Activated CD4-positive, alpha-beta T cell treated with anti-CD3 and anti-CD28 coated beads for 1 hour (primary cell): Measurements from ENCODE around the gene KDM2B.

ENCODE experiments used
- DNase-seq: peaks from one replicate; pipeline ENCODE4 v3.0.0-alpha.2; 2020

The KDM2B gene

DNA sequence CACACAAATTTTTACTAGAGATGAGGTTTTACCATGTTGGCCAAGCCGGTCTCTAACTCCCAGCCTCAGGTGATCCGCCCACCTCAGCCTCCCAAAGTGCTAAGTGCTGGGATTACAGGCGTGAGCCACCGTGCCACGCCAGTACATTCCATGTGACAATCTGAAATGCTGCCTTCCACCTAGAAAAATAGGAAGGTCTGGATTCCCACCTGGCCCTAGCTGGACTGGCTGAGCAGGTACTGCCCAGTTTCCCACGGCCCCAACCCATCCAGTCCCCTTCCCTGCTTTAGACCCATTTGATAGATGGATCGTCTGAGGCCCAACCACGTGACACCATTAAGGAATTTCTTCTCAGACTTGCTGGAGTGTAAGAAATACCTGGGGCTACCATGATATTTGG, 55.4 kb downstream of the KDM2B start:
- no peak for DNase-seq

GRCh38 chr12:121524196-121524916, 56.5 kb downstream of the KDM2B start:
- no peak for DNase-seq

GRCh38 chr12:121523741-121524140, 57.1 kb downstream of the KDM2B start:
- DNase-seq, result no peak

GRCh38 chr12:121522971-121523370, 57.9 kb downstream of the KDM2B start:
- DNase-seq, result no peak

GRCh38 chr12:121520586-121521086, 60.2 kb downstream of the KDM2B start:
- no peak for DNase-seq

DNA sequence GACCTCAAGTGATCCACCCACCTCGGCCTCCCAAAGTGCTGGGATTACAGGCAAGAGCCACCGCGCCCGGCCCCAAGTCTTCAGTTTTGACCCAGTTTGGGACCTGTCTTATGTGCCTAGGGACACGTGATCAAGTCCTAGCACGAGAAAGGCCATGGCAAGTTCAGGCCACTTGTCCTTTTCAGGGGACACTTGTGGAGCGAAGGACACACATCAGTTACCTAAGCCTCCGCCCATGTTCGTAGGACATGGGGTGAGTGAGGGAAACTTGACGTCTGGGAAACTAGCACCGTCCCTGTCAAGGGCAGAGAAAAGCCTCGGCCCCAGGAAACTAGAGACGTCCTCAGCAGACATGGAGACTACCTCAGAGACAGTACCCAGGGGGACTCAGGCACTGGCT, 60.7 kb downstream of the KDM2B start:
- DNase-seq, result no peak

GRCh38 chr12:121519227-121519626, 61.6 kb downstream of the KDM2B start:
- DNase-seq, result no peak

DNA sequence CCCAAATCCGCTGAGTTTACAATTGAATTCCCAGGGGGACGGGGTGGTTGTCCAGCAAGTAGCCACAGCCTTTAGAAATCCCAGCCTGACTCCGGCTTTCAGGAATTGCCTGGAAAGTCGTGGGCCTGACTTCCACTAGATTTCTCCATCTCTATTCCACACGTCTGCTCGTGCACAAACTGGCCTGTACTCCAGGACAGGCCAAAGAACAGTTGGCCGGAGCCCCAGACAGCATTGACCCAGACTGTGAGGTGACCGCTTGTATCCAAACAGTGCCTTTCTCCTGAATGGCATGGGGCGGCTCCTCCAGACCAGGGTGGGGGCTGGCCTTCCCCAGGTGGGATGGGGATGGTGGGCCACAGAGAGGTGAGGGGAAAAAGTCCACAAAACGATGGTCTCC, 62.2 kb downstream of the KDM2B start:
- no peak for DNase-seq

- DNase-seq, result no peak
Measured at GRCh38 chr12:121516437-121517011, 64.3 kb downstream of the KDM2B start.

GRCh38 chr12:121515615-121516014, 65.2 kb downstream of the KDM2B start:
- DNase-seq, result no peak

DNA sequence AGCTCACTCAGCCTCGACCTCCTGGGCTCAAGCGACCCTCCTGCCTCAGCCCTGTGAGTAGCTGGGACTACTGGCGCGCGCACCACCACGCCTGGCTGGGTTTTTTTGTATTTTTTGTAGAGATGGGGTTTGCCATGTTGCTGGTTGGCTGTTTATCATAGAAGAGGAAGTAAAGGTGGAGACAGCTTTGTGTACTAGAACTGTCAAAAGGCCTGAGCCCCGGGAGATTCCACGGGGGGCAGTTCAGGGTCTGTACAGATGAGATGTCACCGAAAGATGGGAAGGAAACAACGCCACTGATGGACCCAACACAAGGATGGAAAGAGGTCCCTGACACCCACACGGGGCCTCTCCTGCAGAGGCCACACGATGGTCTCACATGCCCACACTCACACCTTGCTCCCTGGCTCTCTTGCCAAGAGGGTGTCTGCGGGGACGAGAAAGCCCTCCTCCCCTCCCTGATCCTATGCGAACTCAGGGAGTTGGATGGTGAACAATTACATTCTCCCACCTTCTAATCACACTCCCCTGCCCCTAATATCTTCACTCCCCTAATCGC, 66.6 kb downstream of the KDM2B start:
- no peak for DNase-seq

DNA sequence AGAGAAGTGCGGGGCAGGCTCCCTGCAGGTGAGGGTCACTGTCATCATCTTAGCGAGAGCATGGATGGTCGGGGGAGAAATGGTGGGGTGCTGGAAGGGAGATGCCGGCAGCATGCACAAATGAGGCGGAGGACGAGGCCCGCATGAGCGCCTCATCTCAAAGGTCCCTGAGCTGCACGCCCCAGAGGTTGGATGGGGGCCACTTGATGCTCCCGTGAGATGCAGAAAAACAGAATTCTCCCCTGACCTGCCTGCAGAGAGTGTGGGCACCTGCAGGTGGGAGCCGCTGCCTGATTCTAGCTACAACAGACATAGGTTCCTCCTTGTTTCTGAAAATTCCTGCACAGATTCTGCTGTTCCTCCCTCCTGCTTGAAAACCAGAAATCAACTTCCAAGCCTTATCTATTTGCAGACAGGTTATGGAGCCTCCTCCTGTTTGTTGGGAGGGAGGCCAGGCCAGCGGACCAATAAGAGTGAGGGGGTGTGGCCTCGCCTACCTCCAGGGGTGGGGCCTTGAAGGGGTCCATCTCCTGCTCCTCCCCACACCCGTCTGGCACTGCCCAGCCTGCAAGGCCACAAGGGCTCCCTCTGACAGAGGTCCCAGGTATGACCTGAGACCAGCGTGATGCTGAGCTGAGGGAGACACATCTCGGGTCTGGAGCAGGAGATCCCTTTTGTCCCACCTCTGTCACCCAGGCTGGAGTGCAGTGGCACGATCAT, 67.2 kb downstream of the KDM2B start:
- DNase-seq, result no peak

DNA sequence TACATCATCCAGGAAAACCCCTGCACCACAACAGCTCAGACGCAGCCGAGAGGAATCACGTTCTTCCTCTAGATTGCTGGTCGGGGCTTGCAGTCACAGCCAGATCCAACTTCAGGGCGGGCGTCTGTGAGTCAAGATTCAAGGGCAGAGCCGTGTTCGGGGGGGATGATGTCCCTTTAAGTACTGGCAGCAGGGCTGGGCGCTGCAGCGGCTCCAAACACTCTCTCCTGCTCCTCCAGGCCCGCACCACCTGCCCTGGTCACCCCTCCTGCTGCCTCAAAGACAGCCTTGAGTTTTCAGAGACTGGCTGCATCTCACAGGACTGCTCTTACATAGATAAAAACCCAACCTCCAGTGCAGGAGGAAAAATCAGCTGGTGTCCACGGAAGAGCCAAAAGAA, 68.3 kb downstream of the KDM2B start:
- no peak for DNase-seq

- no peak for DNase-seq
Measured at GRCh38 chr12:121511916-121512315, 68.9 kb downstream of the KDM2B start.

GRCh38 chr12:121509339-121509738, 71.5 kb downstream of the KDM2B start:
- DNase-seq, result no peak

- DNase-seq, result no peak
Measured at GRCh38 chr12:121508533-121508932, 72.3 kb downstream of the KDM2B start.

GRCh38 chr12:121507984-121508383, 72.8 kb downstream of the KDM2B start:
- DNase-seq, result no peak

DNA sequence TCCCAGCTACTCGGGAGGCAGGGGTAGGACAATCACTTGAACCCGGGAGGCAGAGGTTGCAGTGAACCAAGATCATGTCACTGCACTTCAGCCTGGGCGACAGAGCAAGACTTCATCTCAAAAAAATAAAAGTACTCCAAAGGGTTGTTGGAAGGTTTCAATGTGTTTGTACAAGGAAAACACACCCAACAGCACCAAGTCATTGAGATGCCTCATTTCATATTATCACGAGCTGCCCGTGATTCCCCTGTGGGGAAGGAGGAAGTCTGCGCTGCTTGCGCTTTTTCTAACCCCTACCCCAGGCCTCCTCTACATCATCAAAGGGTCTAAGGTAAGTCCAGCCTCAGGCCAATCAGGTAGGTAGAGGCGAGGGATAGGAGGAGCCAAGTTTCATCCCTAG, 73.6 kb downstream of the KDM2B start:
- no peak for DNase-seq

DNA sequence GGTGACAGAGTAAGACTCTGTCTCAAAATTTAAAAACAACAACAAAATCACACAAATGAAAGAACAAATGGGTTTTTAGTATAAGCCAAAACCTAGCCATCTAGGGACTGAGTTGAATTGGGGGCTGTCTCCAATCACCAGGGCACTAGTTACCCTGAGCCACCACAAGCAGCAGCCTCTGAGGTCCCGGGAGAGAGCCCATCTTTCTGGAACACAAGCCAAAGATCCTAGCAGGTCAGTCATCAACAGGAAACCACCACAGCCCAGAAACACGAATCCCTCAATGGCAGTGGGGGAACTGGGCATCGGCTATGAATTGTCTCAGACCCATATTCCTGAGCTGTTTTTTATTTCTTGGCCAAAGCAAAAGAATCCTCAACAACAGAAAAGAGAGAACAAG, 75.3 kb downstream of the KDM2B start:
- no peak for DNase-seq

DNA sequence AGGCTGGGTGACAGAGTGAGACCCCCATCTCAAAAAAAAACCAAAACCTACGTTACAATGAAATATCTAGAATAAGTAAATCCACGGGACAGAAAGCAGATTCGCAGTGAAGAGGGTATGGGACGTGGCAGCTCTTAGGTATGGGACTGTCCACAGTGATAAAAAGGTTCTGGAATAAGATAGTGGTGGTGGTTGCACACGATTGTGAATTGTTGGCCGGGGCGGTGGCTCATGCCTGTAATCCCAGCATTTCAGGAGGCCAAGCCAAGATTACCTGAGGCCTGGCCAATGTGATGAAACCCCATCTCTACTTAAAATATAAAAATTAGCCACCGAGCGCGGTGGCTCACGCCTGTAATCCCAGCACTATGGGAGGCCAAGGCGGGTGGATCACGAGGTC, 76.3 kb downstream of the KDM2B start:
- DNase-seq, result no peak

DNA sequence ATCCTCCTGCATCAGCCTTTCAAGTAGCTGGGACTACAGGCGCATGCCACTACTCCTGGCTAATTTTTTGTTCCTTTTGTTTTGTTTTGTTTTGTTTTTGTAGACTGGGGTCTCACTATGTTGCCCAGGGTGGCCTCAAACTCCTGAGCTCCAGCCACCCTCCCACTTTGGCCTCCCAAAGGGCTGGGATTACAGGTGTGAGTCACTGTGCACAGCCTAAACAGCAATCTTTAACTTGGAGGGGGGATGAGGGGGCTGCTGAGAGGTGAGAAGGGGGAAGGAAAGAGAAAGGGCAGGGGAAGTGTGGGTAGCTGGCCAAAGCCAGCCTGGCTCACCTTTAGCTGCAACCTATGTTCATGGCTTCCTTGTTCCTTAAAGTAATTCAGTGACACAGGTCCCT, 77.4 kb downstream of the KDM2B start:
- no peak for DNase-seq

DNA sequence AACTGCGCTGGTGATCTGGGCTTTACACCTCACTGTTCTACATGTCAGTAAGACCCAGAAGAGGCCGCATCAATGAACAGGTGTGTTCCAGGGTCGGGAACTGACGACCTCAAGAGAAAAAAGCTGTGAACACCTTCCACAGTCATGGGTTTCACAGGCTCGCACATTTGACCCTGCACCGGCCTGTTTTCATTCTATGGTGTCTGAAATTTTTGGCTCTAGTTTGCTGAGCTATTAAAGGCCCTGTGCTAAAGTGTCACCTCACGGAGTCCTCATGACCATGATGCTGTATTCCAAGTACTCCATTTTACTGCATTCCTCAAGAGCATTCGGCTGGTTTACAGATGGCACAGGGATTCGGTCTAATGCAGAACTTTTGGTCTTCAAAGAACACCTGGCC, 78.9 kb downstream of the KDM2B start:
- DNase-seq, result no peak

- DNase-seq, result peak; percentile 58
Measured at GRCh38 chr12:121499929-121500793, 80.7 kb downstream of the KDM2B start.
